GM19328 (cell line): ENCODE results near the gene TBC1D17.

ENCODE experiments used
- ATAC-seq: cut with Tn5 transposase; IDR thresholded peaks from one replicate; pipeline ENCODE4 v1.9.1; 2021; ENCODE audit warnings: mild to moderate bottlenecking, moderate library complexity; ENCODE audit not compliant: unreplicated experiment

Gene TBC1D17

DNA sequence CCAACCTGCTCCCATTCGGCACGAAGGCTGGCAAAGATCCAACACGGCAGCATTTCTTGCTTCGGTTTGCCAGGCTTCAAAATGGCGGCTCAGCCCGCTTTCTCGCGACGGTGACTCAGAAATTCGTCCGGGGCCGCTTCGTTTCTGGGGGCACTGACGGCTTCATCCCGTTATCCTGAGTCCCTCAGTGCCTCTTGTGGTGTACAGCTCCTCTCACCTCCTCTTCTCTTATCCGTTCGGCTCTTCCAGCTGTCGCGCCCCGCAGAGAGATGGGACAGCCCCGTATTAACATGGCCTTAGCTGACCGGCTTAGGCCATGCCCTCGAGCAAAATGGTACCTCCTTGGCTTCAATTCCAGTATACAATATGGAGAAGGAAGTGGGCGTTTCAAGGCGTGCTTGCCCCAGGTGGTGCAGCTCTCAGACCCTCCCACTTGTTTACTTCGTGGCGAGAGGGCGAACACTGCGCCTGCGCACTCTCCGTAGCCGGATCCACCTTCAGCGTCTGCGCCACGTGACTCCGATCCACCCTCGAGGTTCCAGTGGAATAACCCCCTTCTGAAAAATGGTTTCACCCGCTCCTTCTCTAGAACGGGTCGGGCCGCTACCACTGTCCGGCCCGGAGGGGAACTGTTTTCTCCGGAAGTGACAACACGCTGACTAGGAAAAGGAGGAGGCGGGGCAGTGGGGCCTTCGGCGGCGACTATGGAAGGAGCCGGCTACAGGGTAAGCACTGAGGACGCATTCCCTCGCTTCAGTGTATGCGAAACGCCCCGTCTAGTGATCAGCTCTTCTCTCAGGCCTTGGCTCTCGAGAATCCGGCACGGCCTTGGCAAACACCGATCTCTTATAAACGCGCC, at the start of gene TBC1D17, which contains the start of gene AKT1S1:
TSS of gene TBC1D17 (plus strand) at position 683 of the 859 bp plus-strand sequence. CDS start at position 705, 22 bp downstream.
TSS of gene AKT1S1 (minus strand) at position 336 of the 859 bp plus-strand sequence. CDS start 4,060 bp downstream, outside the sequence.
- peak; percentile 54 for ATAC-seq

DNA sequence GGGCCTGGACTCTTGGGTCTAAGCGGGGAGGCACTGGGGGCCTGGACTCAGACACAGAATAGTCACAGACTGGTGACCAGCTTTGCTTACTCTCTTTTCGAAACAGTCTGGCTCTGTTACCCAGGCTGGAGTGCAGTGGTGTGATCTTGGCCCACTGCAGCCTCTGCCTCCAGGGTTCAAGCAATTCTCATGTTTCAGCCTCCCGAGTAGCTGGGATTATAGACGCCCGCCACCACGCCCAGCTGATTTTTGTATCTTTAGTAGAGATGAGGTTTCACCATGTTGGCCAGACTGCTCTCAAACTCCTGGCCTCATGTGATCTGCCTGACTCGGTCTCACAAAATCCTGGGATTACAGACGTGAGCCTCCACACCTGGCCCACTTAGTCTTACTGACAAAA, 48.3 kb upstream of the TBC1D17 start:
- ATAC-seq, result no peak

DNA sequence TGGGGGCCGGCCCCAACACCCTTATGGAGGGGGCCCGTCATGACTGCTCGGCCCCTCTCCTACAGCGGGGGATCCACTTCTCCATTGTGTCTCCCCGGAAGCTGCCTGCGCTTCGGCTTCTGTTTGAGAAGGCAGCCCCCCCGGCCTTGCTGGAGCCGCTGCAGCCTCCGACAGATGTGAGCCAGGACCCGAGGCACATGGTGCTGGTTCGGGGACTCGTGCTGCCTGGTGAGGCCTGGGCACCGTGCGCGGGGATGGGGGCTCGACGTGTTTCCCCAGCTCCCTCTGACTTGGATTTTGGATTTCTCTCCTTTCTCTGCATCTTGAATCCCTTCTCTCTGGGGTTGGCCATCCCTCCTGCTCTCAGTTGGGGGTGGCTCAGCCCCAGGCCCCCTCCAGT, 47.8 kb upstream of the TBC1D17 start:
- ATAC-seq, result no peak

DNA sequence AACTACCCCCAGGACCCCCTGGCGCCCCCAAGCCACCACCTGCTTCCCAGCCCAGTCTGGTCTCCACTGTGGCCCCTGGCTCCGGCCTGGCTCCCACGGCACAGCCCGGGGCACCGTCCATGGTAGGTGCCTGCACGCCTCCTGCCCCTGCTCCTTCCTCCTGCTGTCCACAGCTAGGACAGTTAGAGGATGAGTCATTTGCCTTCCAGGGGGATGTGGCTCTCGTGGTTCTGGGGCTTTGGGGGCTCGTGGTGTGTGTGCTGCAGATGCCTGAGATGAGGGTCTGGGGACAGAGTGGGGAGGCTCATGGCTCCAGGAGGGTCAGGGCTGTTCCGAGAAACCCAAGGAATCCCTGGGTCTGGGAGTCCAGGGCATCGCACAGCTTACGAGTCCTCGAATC, 46.7 kb upstream of the TBC1D17 start:
- no peak for ATAC-seq

DNA sequence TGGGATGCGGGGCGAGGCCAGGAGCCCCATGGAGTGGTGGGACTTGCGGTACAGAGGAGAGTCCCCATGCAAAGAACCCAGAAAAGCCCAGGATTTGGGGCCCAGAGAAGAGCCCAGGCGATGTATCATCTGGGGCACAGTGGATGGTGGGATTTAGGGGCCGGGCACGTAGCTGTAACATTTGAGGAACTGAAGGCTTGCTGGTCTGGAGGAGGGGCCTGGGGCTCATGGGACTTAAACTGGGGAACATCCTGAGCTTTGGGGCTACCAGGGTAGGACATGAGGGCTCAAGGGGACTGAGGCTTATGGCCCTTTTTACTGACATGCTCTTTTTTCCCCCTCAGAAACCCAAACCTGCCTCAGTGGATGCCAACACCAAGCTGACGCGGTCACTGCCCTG, 45.9 kb upstream of the TBC1D17 start:
- no peak for ATAC-seq

DNA sequence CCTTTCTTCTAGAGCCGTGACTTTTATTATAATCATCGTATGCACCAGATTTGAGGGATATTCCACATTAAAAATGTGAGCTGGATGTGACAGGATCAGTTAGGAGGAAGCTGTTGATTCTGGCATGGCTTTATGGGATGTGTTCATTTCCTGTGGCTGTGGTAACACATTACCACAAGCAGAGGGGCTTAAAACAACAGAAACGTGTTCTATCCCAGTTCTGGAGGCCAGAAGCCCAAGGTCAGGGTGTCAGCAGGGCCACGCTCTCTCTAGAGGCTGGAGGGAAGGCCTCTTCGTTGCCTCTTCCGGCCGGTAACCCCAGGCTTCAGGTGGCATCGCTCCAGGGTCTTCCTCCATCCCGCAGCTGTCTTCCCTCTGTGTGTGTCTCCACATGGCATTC, 44.9 kb upstream of the TBC1D17 start:
- no peak for ATAC-seq

DNA sequence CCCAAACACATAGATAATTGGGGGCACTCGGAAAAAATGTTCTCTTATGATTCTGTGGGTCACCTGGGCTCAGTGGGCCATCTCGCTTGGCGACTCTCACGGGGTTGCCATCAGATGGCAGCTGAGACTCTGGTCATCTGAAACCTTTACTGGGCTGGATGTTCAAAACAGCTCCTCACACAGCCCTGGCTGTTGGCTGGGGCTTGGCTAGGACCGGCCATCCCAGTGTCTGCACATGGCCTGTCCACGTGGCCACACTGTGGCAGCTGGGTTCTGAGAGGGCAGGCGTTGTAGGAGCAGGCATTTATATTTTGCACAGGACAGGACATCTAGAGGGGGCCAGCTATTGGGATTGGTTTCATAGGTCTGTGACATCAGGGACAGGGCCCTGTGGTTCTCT, 43.9 kb upstream of the TBC1D17 start:
- no peak for ATAC-seq

DNA sequence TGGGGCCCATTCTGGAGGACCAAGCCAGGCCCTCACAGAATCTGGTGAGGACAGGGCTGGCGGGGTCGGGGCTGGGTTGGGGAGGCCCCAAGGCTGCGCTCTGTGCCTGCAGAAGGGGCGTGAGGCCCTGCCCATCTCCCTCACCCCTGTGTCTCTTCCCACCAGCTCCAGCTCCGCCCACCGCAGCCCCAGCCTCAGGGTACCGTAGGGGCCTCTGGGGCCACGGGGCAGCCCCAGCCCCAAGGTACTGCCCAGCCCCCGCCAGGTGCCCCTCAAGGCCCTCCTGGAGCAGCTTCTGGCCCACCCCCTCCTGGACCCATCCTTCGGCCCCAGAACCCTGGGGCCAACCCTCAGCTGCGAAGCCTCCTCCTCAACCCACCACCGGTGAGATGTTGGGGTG, 41.9 kb upstream of the TBC1D17 start:
- ATAC-seq, result no peak

DNA sequence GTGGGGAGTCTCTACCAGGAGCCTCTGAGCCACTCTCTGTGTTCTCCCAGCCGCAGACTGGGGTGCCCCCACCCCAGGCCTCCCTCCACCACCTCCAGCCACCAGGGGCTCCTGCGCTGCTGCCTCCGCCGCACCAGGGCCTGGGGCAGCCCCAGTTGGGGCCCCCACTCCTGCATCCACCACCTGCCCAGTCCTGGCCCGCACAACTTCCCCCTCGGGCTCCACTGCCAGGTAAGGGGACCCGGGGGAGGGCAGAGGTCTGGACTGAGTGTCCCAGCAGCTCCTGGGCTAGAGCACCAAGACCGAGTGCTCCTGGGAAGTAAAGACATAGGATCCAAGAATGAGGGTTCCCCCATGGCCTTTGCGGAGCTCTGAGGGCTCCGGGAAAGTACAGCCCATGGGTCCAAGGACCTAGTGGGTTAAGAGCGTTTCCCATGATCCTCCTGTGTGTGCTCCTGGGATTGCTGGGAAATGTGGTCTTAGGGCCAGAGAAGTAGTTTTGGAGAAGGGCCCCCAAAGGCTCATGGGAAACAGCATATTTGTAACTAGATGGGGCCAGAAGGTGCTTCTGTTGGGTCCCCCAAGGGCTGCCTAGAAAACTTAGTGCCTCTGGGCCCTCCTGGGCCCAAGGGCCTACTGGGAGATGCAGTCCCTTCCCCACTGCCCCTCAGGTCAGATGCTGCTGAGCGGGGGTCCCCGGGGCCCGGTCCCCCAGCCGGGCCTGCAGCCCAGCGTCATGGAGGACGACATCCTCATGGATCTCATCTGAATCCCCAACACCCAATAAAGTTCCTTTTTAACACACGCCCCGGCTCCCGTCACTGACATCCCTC, 41.1 kb upstream of the TBC1D17 start:
- no peak for ATAC-seq

DNA sequence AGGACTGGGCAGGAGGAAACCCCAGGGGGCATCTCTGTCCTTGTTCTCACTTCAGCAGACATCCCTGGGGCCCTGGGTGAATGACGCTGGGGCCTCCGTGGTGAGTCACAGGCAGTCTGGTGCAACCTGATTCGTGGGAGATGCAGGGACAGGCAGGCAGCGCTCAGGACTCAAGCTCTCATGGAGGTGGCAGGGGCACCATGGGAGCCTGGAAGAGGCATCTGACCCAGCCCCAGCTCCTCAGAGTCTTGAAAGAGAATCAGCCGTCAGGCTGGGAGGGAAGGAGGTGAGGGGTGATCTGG, 40.5 kb upstream of the TBC1D17 start:
- ATAC-seq, result no peak

DNA sequence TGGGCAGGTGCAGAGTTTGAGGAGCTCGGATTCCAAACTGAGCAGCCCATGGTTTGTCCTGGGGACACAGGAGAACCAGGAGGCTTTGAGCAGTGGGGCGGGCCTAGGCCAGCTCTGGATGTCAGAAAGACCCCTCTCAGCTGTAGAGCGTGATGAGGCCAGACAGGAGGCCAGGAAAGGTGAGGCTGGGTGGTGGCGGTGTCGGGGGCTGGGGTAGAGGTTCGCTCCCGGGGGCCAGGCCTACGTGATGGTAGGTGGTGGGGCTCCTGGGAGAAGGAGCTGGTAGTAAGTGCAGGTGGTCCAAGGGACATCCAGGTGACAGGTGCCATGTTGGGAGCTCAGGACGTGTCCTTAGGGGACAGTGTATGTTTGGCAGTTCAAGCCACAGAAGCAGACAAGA, 40.1 kb upstream of the TBC1D17 start:
- no peak for ATAC-seq

DNA sequence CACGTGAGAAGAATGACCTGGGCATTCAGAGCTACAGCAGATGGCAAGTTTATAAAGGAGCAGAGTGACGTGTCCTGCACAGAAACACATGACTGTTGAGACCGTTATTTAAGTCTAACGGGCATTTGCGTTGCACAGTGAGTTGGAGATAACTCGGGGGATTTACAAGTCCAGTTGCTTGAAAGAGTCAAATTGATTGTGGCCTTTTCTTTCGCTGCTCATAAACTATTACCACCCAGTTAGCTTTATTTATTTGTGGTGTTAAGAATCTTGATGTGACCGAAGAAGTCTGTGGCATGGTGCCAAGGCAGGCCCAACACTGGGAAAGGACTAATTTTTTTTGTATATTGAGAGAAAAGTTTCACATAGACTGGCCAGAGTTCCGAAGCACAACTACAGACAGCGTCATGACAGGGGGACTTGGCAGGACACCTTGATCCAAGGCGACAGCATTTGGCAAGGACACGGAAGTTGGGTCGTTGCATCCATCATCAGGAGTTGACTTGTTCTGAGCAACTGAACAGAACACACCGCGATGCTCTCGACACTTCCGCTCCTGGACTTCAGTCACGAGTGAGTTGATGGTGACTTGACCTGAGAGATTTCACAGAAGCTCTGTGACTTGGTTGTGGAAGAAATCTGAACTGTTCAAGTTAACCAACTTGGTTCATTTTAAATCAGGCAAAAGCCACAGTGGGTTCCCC, 38.5 kb upstream of the TBC1D17 start:
- ATAC-seq, result no peak

DNA sequence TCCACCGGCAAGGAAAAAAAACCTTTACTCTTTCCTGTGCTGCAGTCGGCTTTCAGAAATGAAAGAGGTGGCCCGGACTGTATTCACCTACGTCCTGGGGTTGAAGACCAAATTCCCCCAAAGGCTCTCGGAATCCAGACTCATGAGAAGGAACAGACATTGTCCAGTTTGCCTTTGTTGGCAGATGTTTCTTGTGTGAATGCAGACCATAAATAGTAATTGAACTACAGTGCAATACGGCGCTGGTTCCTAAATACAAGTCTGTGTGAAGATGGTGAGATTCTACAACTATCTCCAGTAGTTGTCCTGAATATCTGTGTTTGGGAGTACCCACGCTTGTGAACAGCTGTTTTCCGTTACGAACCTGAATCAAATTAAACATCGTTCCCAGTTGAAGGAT, 37.8 kb upstream of the TBC1D17 start:
- ATAC-seq, result no peak

DNA sequence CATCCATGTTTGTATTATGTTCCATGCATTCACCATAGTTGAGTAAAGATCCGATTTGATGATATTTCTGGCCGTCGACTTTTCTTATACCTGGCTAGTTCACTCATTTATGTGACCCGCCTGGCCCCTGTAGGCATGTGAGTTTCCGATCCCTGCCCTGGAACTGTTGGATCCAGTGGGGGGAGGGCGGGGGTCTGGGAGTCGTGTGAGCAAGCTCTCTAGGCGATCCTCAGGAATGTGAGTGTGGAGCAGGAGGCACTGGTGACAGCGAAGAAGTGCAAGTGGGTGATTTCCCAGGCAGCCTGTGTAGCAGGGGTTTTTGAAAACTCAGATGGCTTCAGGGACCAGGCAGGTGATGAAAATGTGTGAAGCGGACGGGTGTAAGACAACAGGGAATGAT, 37.2 kb upstream of the TBC1D17 start:
- ATAC-seq, result no peak

DNA sequence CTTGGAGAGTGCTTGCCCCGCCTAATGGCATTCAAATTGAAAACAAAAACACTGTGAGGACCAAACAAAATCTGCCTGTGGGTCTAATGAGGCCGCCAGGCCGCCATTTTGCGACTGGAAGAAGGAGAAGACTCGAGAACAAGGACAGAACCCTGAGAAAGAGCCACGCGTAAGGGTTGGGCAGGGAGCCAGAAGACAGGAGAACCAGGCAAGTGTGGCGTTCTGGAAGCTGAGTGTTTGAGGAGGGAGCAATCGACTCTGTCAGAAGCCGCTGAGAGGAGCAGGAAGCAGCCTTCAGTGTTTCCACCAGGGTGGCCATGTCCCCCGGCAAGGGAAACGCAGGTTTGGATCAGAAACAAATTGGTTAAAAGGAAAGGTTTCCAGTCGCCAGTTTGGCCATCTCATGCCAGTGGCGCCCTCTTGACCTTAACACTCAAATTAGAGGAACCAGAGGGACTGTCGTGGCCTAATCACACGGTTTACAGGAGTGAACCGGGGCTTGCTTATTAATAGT, 36.7 kb upstream of the TBC1D17 start:
- ATAC-seq, result no peak

DNA sequence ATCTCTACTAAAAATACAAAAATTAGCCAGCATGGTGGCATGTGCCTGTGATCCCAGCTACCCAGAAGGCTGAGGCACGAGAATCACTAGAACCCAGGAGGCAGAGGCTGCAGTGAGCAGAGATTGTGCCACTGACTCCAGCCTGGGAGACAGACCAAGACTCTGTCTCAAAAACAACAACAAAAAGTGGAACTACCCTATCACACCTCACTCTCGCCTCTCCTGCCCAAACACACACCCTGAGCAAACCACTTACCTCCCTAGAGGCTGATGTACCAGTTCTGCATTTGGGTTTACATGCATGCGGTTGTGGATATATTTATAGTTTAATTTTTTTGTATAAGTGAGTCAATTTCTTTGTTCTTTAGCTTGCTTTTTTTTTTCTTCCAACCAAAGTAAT, 34.2 kb upstream of the TBC1D17 start:
- ATAC-seq, result no peak

DNA sequence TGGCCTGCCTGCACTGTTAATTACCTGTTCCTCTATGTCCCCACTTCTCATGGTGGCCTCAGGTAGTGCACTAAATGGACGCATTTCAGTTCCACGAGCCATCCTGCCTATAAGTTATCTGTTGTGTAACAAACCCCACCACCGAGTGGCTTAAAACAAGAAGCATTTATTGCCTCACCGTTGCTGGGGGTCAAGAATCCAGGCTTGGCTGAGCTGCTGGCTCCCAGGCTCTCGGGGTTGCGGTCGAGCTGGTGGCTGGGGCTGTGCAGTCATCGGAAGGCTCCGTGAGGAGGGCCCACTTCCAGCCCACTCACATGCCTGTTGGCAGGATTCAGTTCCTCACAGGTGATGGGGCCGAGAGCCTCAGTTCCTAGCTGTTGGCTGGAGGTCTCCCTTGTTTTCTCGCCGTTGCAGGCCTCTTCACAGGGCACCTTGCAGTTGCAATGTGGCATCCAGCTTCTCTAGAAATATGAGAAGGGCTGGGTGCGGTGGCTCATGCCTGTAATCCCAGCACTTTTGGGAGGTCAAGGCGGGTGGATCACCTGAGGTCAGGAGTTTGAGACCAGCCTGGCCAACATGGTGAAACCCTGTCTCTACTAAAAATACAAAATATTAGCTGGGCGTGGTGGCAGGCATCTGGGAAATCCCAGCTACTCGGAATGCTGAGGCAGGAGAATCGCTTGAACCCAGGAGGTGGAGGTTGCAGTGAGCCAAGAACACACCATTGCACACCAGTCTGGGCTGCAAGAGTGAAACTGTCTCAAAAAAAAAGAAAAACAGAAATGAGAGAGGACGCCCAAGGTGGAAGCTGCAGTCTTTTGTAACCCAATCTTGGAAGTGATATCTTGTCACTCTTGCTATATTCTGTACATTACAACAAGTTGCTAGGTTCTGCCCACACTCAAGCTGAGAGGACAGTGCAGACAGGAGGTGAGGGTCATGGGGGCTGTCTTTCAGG, 33.1 kb upstream of the TBC1D17 start:
- no peak for ATAC-seq

DNA sequence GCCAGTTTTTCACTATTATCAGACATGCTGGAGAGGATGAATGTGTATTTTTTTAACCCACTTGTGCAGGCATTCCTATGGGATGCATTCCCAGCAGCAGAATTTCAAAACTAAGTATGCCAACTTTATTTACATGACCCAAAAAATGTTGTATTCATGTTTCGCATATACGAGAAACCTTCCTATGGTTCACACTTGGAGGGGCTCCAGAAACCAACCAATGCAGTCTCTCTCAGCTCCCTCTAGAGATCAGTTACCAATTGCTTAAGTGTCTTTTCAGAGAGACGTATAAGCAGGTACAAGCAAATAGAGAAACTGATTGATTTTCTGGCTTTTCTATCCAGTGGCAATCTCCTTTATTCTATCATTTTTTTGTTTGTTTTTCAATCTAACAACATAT, 32.1 kb upstream of the TBC1D17 start:
- no peak for ATAC-seq

DNA sequence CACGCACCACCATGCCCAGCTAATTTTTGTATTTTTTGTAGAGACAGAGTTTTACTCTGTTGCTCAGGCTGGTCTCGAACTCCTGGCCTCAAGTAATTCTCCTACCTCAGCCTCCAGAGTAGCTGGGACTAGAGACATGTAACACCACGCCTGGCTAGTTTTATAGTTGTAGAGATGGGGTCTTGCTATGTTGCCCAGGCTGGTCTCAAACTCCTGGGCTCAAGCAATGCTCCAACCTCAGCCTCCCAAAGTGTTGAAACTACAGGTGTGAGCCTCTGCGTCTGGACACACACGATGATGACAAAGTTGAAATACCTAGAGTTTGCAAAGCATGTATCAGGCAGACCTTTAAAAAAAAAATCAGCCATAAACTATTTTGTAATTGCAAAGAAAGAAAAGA, 31.1 kb upstream of the TBC1D17 start:
- ATAC-seq, result no peak
